HG03135 (cell line): Measurements from ENCODE around the gene IFNG.

Experiments used
- ATAC-seq: cut with Tn5 transposase; IDR thresholded peaks from one replicate; pipeline ENCODE4 v1.9.1; 2021; ENCODE audit warnings: mild to moderate bottlenecking, moderate library complexity; ENCODE audit not compliant: unreplicated experiment

The IFNG gene

GRCh38 chr12:68169213-68169889, 9.8 kb upstream of the IFNG start:
- ATAC-seq: no peak

GRCh38 chr12:68166317-68166831, 6.8 kb upstream of the IFNG start:
- ATAC-seq: no peak

GRCh38 chr12:68163560-68164081, 4.1 kb upstream of the IFNG start:
- ATAC-seq: peak; percentile 64

- ATAC-seq: no peak
Measured at GRCh38 chr12:68162374-68162773, 2.8 kb upstream of the IFNG start.

GRCh38 chr12:68158432-68158831, 1.1 kb downstream of the IFNG start:
- no peak for ATAC-seq

- no peak for ATAC-seq
Measured at GRCh38 chr12:68157380-68157779, 2.2 kb downstream of the IFNG start.

- ATAC-seq: no peak
Measured at GRCh38 chr12:68156636-68157035, 2.9 kb downstream of the IFNG start.

GRCh38 chr12:68154779-68155178, 4.8 kb downstream of the IFNG start:
- ATAC-seq: no peak

- ATAC-seq: no peak
Measured at GRCh38 chr12:68148261-68148951, 11.1 kb downstream of the IFNG start.

GRCh38 chr12:68140556-68140955, 19.0 kb downstream of the IFNG start:
- ATAC-seq: no peak

GRCh38 chr12:68139941-68140340, 19.6 kb downstream of the IFNG start:
- ATAC-seq: no peak

GRCh38 chr12:68139001-68139400, 20.5 kb downstream of the IFNG start:
- no peak for ATAC-seq

GRCh38 chr12:68138480-68138879, 21.1 kb downstream of the IFNG start:
- ATAC-seq: no peak

GRCh38 chr12:68137335-68137830, 22.2 kb downstream of the IFNG start:
- no peak for ATAC-seq

- no peak for ATAC-seq
Measured at GRCh38 chr12:68135520-68135919, 24.0 kb downstream of the IFNG start.

GRCh38 chr12:68131867-68132414, 27.6 kb downstream of the IFNG start:
- no peak for ATAC-seq

- no peak for ATAC-seq
Measured at GRCh38 chr12:68129979-68130378, 29.6 kb downstream of the IFNG start.

- no peak for ATAC-seq
Measured at GRCh38 chr12:68122236-68122920, 37.2 kb downstream of the IFNG start.

GRCh38 chr12:68121143-68121542, 38.4 kb downstream of the IFNG start:
- no peak for ATAC-seq

GRCh38 chr12:68119724-68120211, 39.8 kb downstream of the IFNG start:
- peak; percentile 89 for ATAC-seq

GRCh38 chr12:68119250-68119649, 40.3 kb downstream of the IFNG start:
- peak; percentile 78 for ATAC-seq
